GM23338 (cell line): ENCODE measurements around the gene KLHL26. TPM values are rescaled to one million over a fixed set of nuclear protein-coding genes. Genes with fewer than 3 reads are reported as not detected.

Experiments used
- ATAC-seq: fragments of 200-7000 bp; cut with Tn5 transposase; 3 replicates; pipeline ENCODE4 v1.9.1; 2020
- DNase-seq: peaks from one replicate; pipeline ENCODE4 v3.0.0-alpha.2; 2015; ENCODE audit warnings: low spot score
- H2AFZ ChIP-seq: fragments of 200-600 bp; sonication (generic); 2 replicates; pipeline ENCODE4 v1.8.0; 2016; ENCODE audit warnings: antibody characterized with exemption, mild to moderate bottlenecking, moderate library complexity
- H3F3A ChIP-seq: fragments of 200-600 bp; sonication (generic); replicated peaks from 2 replicates; pipeline ENCODE4 v1.8.0; 2017; ENCODE audit warnings: antibody characterized with exemption, mixed run types, low read depth
- H3K27ac ChIP-seq: fragments of 200-600 bp; sonication (generic); 2 replicates; pipeline ENCODE4 v1.6.1; 2016; ENCODE audit warnings: low read depth
- H3K27me3 ChIP-seq: fragments of 200-600 bp; sonication (generic); 2 replicates; pipeline ENCODE4 v1.8.0; 2016; ENCODE audit warnings: mild to moderate bottlenecking, mixed run types, moderate library complexity; ENCODE audit not compliant: insufficient read depth
- H3K36me3 ChIP-seq: fragments of 200-600 bp; sonication (generic); 2 replicates; pipeline ENCODE4 v1.8.0; 2016; ENCODE audit warnings: mild to moderate bottlenecking; ENCODE audit not compliant: insufficient read depth
- H3K4me1 ChIP-seq: fragments of 200-600 bp; sonication (generic); 2 replicates; pipeline ENCODE4 v1.8.0; 2016; ENCODE audit warnings: mild to moderate bottlenecking, moderate library complexity; ENCODE audit not compliant: insufficient read depth
- H3K4me2 ChIP-seq: fragments of 200-600 bp; sonication (generic); 2 replicates; pipeline ENCODE4 v1.7.1; 2017; ENCODE audit warnings: mixed run types
- H3K4me3 ChIP-seq: fragments of 200-600 bp; sonication (generic); 2 replicates; pipeline ENCODE4 v1.6.1; 2016; ENCODE audit warnings: mixed run types
- H3K79me2 ChIP-seq: fragments of 200-600 bp; sonication (generic); replicated peaks from 2 replicates; pipeline ENCODE4 v1.8.0; 2017; ENCODE audit warnings: mild to moderate bottlenecking; ENCODE audit not compliant: insufficient read depth
- H3K9me2 ChIP-seq: fragments of 200-600 bp; sonication (generic); 2 replicates; pipeline ENCODE4 v1.8.0; 2017; ENCODE audit not compliant: insufficient read depth
- H4K20me1 ChIP-seq: fragments of 200-600 bp; sonication (generic); replicated peaks from 2 replicates; pipeline ENCODE4 v1.8.0; 2017; ENCODE audit warnings: mild to moderate bottlenecking; ENCODE audit not compliant: insufficient read depth
- H3K27ac Mint-ChIP-seq: 2 replicates; pipeline ENCODE4 v1.8.0; 2020; ENCODE audit warnings: inconsistent platforms, mild to moderate bottlenecking, moderate library complexity, mixed read lengths
- H3K27me3 Mint-ChIP-seq: 3 replicates; pipeline ENCODE4 v1.8.0; 2022; ENCODE audit warnings: low read depth, mild to moderate bottlenecking, moderate library complexity, mixed read lengths, inconsistent platforms; ENCODE audit not compliant: insufficient read depth, poor library complexity
- H3K36me3 Mint-ChIP-seq: 3 replicates; pipeline ENCODE4 v1.8.0; 2021; ENCODE audit warnings: low read depth, mild to moderate bottlenecking, inconsistent platforms, moderate library complexity, mixed read lengths
- H3K4me1 Mint-ChIP-seq: 3 replicates; pipeline ENCODE4 v1.8.0; 2020; ENCODE audit warnings: mild to moderate bottlenecking, inconsistent platforms, mixed read lengths
- H3K4me3 Mint-ChIP-seq: 3 replicates; pipeline ENCODE4 v1.8.0; 2021; ENCODE audit warnings: moderate library complexity, mild to moderate bottlenecking, inconsistent platforms, mixed read lengths
- H3K9me3 Mint-ChIP-seq: 3 replicates; pipeline ENCODE4 v1.8.0; 2020; ENCODE audit warnings: moderate library complexity, mild to moderate bottlenecking, inconsistent platforms, mixed read lengths
- CREB1 ChIP-seq: fragments of 250-450 bp; sonication (Bioruptor Pico); IDR thresholded peaks from 2 replicates; pipeline ENCODE4 v1.5.0; 2020; ENCODE audit warnings: low read depth, mild to moderate bottlenecking, moderate library complexity
- ETS1 ChIP-seq: IDR thresholded peaks from 2 replicates; pipeline ENCODE4 v1.6.1; 2016; ENCODE audit warnings: antibody characterized with exemption
- EZH2 ChIP-seq: fragments of 200-600 bp; sonication (generic); IDR thresholded peaks from one replicate; pipeline ENCODE4 v1.8.0; 2017; ENCODE audit warnings: antibody characterized with exemption, mild to moderate bottlenecking, low read depth; ENCODE audit not compliant: unreplicated experiment
- JUNB ChIP-seq: IDR thresholded peaks from one replicate; pipeline ENCODE4 v1.6.1; 2016; ENCODE audit warnings: antibody characterized with exemption; ENCODE audit not compliant: unreplicated experiment
- NANOG ChIP-seq: IDR thresholded peaks from 2 replicates; pipeline ENCODE4 v1.6.1; 2016; ENCODE audit warnings: antibody characterized with exemption, borderline replicate concordance
- ZNF114 ChIP-seq: fragments of 250-450 bp; sonication (Bioruptor Pico); IDR thresholded peaks from 2 replicates; pipeline ENCODE4 v1.5.0; 2020; ENCODE audit warnings: mild to moderate bottlenecking, moderate library complexity
- ZNF331 ChIP-seq: fragments of 250-450 bp; sonication (Bioruptor Pico); IDR thresholded peaks from 2 replicates; pipeline ENCODE4 v1.5.0; 2020; ENCODE audit warnings: low read depth, mild to moderate bottlenecking, moderate library complexity
- ZNF462 ChIP-seq: fragments of 250-450 bp; sonication (Bioruptor Pico); IDR thresholded peaks from 2 replicates; pipeline ENCODE4 v1.5.0; 2020; ENCODE audit warnings: mild to moderate bottlenecking, moderate library complexity
- polyA plus RNA-seq: library from polyadenylated mRNA; unstranded; fragments of >200 nt; fragmentation: Nextera tagmentation; extraction: Ambion mirVana; gene quantifications from 2 replicates; pipeline ENCODE4 v1.2.1, GENCODE V29; 2016
- total RNA-seq: library from RNA; depleted of rRNA; stranded (reverse); fragments of >200 nt; shearing (Covaris generic); gene quantifications from 2 replicates; pipeline ENCODE4 v1.2.3, GENCODE V29; 2014
- TF ChIP-seq, protein P1 (sequence below), 2 experiments: fragments of 200-600 bp in 1 of 2; sonication (generic) in 1 of 2; conservative IDR thresholded peaks; 2 replicates each; pipeline versions ENCODE4 v1.5.1 to v1.6.1; 2016 to 2017; ENCODE audit warnings: antibody characterized with exemption in 2 of 2, low read depth in 2 of 2, mild to moderate bottlenecking in 2 of 2, moderate library complexity in 1 of 2

Gene KLHL26
- total and polyA plus RNA-seq, 2 experiments from 2014 or later = 3.6 to 11.2 TPM

DNA sequence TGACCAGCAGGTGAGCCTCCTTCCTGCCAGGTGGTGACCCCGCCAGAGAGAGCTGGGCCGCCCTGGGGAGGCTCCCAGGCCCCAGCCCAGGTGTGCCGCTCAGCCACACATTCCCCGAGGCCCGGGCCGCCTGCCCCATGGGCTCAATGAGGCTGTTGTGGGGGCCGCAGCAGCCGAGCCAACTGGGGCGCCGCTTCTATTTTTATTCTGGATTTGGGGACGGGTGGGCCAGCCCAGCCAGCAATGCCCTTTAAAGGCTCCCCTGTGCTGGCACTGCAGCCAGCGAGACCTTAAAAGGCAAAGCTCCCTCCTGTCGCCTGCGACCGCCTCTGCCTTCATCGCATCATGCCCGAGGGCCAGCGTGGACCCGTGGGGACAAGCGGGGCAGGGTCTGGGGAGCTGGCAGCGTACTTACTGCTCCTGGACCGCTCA lies 29.0 kb downstream of the KLHL26 start:
- Histone ChIP-seq H3K4me3 (no peak overlapping the region), H4K20me1 (no peaks in the 10 kb centered on the region), H3K4me1 (no peaks in the 10 kb centered on the region), H3K36me3 (no peaks in the 10 kb centered on the region), H3K27ac (no peak overlapping the region), H3K79me2 (no peaks in the 10 kb centered on the region), H2AFZ (no peak overlapping the region), H3F3A (0 out of 2 replicates have a peak, but pooled peaks cover 5% of the 10 kb centered on the region), H3K4me2 (no peak overlapping the region), H3K27me3 (no peaks in the 10 kb centered on the region), H3K9me2 (no peaks in the 10 kb centered on the region)
- no peak for ATAC-seq
- no peak for DNase-seq
- Mint-ChIP-seq H3K27me3 (peaks cover 2% of the 10 kb centered on the region), H3K9me3 (no peaks in the 10 kb centered on the region), H3K4me1 (peaks cover 8% of the 10 kb centered on the region), H3K27ac (no peak overlapping the region), H3K36me3 (peaks cover 10% of the 10 kb centered on the region; the same call in 2 of the 3 replicates), H3K4me3 (no peak overlapping the region)
- TF ChIP-seq, protein P1, sequence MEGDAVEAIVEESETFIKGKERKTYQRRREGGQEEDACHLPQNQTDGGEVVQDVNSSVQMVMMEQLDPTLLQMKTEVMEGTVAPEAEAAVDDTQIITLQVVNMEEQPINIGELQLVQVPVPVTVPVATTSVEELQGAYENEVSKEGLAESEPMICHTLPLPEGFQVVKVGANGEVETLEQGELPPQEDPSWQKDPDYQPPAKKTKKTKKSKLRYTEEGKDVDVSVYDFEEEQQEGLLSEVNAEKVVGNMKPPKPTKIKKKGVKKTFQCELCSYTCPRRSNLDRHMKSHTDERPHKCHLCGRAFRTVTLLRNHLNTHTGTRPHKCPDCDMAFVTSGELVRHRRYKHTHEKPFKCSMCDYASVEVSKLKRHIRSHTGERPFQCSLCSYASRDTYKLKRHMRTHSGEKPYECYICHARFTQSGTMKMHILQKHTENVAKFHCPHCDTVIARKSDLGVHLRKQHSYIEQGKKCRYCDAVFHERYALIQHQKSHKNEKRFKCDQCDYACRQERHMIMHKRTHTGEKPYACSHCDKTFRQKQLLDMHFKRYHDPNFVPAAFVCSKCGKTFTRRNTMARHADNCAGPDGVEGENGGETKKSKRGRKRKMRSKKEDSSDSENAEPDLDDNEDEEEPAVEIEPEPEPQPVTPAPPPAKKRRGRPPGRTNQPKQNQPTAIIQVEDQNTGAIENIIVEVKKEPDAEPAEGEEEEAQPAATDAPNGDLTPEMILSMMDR (conservative IDR thresholded peaks at IDR 0.05; ENCODE audit: low read depth in 2 of 2) = no peak
- TF ChIP-seq ZNF114 (CRISPR knock-in tag) = no peak

- H3K4me1 ChIP-seq = no peaks in the 10 kb centered on the region
- Mint-ChIP-seq H3K9me3 (no peaks in the 10 kb centered on the region), H3K36me3 (peaks cover 10% of the 10 kb centered on the region; the same call in 2 of the 3 replicates), H3K27ac (no peak overlapping the region), H3K4me1 (peaks cover 8% of the 10 kb centered on the region), H3K4me3 (no peak overlapping the region), H3K27me3 (peaks cover 3% of the 10 kb centered on the region)
- no peaks in the 10 kb centered on the region for H3K27me3 ChIP-seq
- no peak overlapping the region for H3K27ac ChIP-seq
- no peak overlapping the region for H2AFZ ChIP-seq
- no peaks in the 10 kb centered on the region for H4K20me1 ChIP-seq
- H3K79me2 ChIP-seq = no peaks in the 10 kb centered on the region
- DNase-seq (no peak), ATAC-seq (no peak)
- H3K4me2 ChIP-seq = no peak overlapping the region
- no peaks in the 10 kb centered on the region for H3K36me3 ChIP-seq
- H3F3A ChIP-seq = 0 out of 2 replicates have a peak, but pooled peaks cover 5% of the 10 kb centered on the region
- H3K4me3 ChIP-seq = no peak overlapping the region
- no peaks in the 10 kb centered on the region for H3K9me2 ChIP-seq
- TF ChIP-seq CREB1 (CRISPR knock-in tag) (no peak), EZH2 (no peak), ZNF114 (CRISPR knock-in tag) (no peak), ZNF462 (no peak), ETS1 (no peak), JUNB (no peak), ZNF331 (no peak), NANOG (no peak)
- TF ChIP-seq, protein P1 (conservative IDR thresholded peaks at IDR 0.05; ENCODE audit: low read depth in 2 of 2) = no peak
Measured at GRCh38 chr19:18666317-18666716, 29.5 kb downstream of the KLHL26 start.
